ENCODE measurements around the gene FAM210B.
A peak's percentile ranks its signal among the peaks of the same experiment; 100 is the strongest.

Gene FAM210B

GRCh38 chr20:56352345-56353055 lies 6.3 kb upstream of the FAM210B start:
- Histone ChIP-seq H3K27me3 (ENCODE audit: low read length) (no peaks in the 10 kb centered on the region), H3K36me3 (ENCODE audit: low read length) (no peaks in the 10 kb centered on the region), H2AFZ (ENCODE audit: low read depth, low read length, severe bottlenecking) (no peak overlapping the region), H3K79me2 (ENCODE audit: insufficient read depth, low read length) (no peaks in the 10 kb centered on the region), H3K9me2 (replicated peaks; ENCODE audit: insufficient read depth, low read length) (no peaks in the 10 kb centered on the region), H3K4me2 (ENCODE audit: low read depth, low read length, poor library complexity, severe bottlenecking) (no peak overlapping the region), H3K4me3 (ENCODE audit: insufficient read depth, low read length, poor library complexity, severe bottlenecking) (no peak overlapping the region), H3F3A (ENCODE audit: insufficient read depth) (no peaks in the 10 kb centered on the region), H4K20me1 (ENCODE audit: low read depth, low read length) (no peaks in the 10 kb centered on the region), H3K9ac (ENCODE audit: low read length) (no peak overlapping the region), H3K9me3 (ENCODE audit: insufficient read depth, low read length) (no peaks in the 10 kb centered on the region), H3K27ac (ENCODE audit: low read depth, low read length) (no peak overlapping the region)
- no peak for TF ChIP-seq EZH2phosphoT487 (conservative IDR thresholded peaks at IDR 0.05; ENCODE audit: low read length)
- TF ChIP-seq, protein P1, sequence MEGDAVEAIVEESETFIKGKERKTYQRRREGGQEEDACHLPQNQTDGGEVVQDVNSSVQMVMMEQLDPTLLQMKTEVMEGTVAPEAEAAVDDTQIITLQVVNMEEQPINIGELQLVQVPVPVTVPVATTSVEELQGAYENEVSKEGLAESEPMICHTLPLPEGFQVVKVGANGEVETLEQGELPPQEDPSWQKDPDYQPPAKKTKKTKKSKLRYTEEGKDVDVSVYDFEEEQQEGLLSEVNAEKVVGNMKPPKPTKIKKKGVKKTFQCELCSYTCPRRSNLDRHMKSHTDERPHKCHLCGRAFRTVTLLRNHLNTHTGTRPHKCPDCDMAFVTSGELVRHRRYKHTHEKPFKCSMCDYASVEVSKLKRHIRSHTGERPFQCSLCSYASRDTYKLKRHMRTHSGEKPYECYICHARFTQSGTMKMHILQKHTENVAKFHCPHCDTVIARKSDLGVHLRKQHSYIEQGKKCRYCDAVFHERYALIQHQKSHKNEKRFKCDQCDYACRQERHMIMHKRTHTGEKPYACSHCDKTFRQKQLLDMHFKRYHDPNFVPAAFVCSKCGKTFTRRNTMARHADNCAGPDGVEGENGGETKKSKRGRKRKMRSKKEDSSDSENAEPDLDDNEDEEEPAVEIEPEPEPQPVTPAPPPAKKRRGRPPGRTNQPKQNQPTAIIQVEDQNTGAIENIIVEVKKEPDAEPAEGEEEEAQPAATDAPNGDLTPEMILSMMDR (IDR thresholded peaks at IDR 0.05; ENCODE audit: insufficient read depth, low read length, poor library complexity, severe bottlenecking): no peak

DNA sequence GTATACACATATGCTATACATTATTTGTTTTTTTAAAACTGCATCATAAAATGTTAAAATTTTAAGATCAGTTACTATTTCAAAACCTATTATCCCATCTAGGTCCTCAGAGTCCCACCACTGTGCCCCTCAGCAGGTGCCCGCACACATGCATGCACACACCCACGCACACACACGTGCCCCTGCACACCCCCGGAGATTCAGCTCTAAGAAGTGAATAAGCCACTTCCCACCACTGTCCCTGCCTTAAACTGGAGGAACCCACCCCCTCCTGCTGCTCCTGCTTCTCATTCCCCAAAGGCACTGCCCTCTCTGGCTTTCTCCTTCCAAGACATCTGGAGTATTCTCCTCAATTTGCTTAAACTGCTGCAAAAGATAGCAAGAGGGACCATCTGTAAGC lies 5.4 kb upstream of the FAM210B start:
- no peak overlapping the region for H3K4me3 ChIP-seq (ENCODE audit: insufficient read depth, low read length, poor library complexity, severe bottlenecking)
- H2AFZ ChIP-seq (ENCODE audit: low read depth, low read length, severe bottlenecking): no peak overlapping the region
- no peaks in the 10 kb centered on the region for H3F3A ChIP-seq (ENCODE audit: insufficient read depth)
- H3K27me3 ChIP-seq (ENCODE audit: low read length): no peaks in the 10 kb centered on the region
- H4K20me1 ChIP-seq (ENCODE audit: low read depth, low read length): no peaks in the 10 kb centered on the region
- no peaks in the 10 kb centered on the region for H3K79me2 ChIP-seq (ENCODE audit: insufficient read depth, low read length)
- H3K36me3 ChIP-seq (ENCODE audit: low read length): no peaks in the 10 kb centered on the region
- no peak overlapping the region for H3K27ac ChIP-seq (ENCODE audit: low read depth, low read length)
- H3K4me2 ChIP-seq (ENCODE audit: low read depth, low read length, poor library complexity, severe bottlenecking): no peak overlapping the region
- no peak overlapping the region for H3K9ac ChIP-seq (ENCODE audit: low read length)
- no peaks in the 10 kb centered on the region for H3K9me2 ChIP-seq (replicated peaks; ENCODE audit: insufficient read depth, low read length)
- no peaks in the 10 kb centered on the region for H3K9me3 ChIP-seq (ENCODE audit: insufficient read depth, low read length)
- TF ChIP-seq EZH2phosphoT487 (conservative IDR thresholded peaks at IDR 0.05; ENCODE audit: low read length): no peak
- TF ChIP-seq, protein P1 (IDR thresholded peaks at IDR 0.05; ENCODE audit: insufficient read depth, low read length, poor library complexity, severe bottlenecking): no peak

GRCh38 chr20:56358070-56358469 lies 704 bp upstream of the FAM210B start:
- H3K9me3 ChIP-seq (ENCODE audit: insufficient read depth, low read length): no peaks in the 10 kb centered on the region
- H3K36me3 ChIP-seq (ENCODE audit: low read length): no peaks in the 10 kb centered on the region
- H3K27me3 ChIP-seq (ENCODE audit: low read length): no peaks in the 10 kb centered on the region
- no peak overlapping the region for H3K27ac ChIP-seq (ENCODE audit: low read depth, low read length)
- H3K4me3 ChIP-seq (ENCODE audit: insufficient read depth, low read length, poor library complexity, severe bottlenecking): no peak overlapping the region
- no peaks in the 10 kb centered on the region for H3K9me2 ChIP-seq (replicated peaks; ENCODE audit: insufficient read depth, low read length)
- H3K9ac ChIP-seq (ENCODE audit: low read length): 0 out of 2 replicates have a peak overlapping the region, but pooled peaks have one; percentile 19
- H3K79me2 ChIP-seq (ENCODE audit: insufficient read depth, low read length): no peaks in the 10 kb centered on the region
- no peaks in the 10 kb centered on the region for H3F3A ChIP-seq (ENCODE audit: insufficient read depth)
- no peak for TF ChIP-seq EZH2phosphoT487 (conservative IDR thresholded peaks at IDR 0.05; ENCODE audit: low read length)
- no peaks in the 10 kb centered on the region for H4K20me1 ChIP-seq (ENCODE audit: low read depth, low read length)
- H2AFZ ChIP-seq (ENCODE audit: low read depth, low read length, severe bottlenecking): peak overlapping the region; percentile 64
- H3K4me2 ChIP-seq (ENCODE audit: low read depth, low read length, poor library complexity, severe bottlenecking): peak overlapping the region; percentile 62
